Activated T-cell treated with anti-CD3 and anti-CD28 coated beads for 4 hours (primary cell): ENCODE measurements around the gene DNM1.
A peak's percentile ranks its signal among the peaks of the same experiment; 100 is the strongest.

Source experiments
- DNase-seq: peaks from one replicate; pipeline ENCODE4 v3.0.0-alpha.2; 2020

Gene DNM1

DNA sequence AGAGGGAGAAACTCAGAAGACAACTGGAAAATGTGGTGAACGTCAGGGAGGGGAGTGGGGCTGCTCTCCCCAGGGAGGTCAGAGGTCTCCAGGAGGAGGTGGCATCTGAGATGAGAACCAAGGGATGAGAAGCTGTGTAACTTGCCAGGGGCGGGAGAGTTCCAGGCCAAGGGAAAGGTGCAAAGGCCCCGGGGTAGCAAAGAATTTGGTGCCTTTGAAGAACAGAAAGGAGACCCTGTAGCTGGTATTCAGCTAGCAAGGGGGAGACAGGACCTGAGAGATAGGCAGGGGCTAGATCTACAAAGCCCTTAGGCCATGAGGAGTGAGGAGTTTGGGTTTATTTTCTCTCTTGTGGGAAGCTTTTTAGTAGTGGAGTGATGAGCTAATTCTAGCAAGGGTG, 3.3 kb downstream of the DNM1 start:
- DNase-seq = no peak

DNA sequence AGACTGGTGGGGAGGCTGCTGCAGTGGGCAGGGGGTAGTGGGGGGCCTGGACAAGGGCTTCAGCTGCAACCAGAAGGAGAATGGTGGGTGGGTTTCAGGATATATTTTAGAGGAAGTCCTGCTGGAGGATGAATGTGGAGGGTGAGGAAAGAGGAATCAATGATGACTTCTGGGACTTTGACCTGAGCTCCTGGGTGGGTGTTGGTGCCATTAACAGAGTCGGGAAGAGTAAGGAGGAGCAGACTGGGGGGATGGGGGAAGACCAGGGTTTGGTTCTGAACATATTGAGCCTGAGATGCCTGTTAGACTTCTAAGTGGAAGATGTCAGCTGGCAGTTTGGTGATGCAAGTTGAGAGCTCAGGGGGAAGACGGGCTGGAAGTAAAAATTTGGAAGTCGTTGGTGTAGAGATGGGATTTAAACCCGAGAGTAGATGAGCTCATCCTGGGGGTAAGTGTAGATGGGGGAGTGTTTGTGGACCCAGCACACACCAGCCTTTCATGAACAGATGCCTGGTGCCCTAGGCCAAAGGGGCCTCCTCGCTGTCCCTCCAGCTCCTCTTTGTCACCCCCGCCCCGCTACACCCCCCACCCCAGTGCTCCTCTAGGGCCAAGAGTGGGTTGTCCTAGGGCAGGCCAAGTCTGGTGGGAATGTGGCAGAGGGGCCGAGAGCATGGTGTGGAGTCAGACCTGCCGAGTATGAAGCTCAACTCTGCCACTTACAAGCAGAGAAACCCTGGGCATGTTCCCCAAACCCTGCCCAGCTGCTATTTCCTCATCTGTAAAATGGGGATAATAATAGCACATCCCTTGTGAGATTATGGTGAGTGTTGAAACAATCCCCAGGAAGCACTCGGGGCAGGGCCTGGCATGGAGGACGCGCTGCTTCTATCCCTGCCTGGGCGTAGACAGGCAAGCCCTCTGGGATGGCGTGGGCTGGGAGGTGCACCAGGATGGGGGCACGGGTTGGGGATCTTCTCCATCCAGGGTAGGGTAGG, 4.0 kb downstream of the DNM1 start:
- no peak for DNase-seq

DNA sequence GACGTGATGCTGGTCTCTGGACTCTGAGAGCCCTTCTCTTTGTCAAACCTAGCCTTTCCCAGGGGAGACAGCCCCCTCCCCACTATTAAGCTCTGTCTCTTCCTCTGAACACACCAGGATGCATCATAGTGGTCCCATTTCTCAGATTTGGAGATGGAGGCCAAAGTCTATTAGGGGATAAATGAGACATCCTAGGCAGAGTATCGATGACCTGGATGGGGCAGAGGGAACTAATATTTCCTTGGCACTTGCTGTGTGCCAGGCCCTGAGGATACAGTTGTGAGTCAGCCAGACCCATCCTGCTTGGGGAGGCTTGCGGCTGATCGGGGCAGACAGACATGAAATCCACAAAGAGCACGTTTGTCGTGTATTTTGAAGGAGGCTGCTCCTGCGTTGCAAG, 5.2 kb downstream of the DNM1 start:
- DNase-seq = no peak

DNA sequence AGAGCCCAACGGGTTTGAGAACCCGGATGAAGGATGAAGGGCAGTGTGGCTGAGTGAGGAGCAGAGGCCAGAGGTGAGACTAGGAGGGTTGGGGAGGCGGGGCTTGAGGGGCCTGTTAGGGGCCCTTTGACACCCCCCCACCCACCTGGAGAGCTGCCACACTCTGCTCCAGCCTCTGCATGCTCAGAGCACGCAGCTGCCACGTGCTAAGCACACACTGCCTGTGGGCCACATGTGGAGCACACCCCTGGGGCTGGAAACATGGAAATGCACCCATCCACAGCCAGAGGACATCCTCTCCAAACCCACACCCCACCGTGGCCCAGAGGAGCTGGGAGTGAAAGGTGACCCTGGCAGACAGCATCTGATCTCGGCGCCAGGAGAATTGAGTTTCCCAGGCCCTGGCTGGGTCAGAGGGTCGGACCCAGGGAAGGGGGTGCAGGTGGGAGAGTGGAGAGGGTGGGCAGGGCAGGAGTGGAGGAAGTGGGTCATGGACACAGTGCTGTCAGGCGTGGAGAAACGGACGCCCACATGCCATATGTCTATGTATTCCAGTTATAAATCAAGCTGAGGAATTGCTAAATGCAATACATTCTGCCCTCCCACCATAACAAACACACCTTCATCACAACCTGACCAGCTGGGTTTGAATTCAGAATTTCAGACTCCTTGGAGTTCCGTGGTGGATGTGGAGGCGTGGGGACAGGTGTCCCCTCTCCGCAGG, 5.9 kb downstream of the DNM1 start:
- DNase-seq = no peak

DNA sequence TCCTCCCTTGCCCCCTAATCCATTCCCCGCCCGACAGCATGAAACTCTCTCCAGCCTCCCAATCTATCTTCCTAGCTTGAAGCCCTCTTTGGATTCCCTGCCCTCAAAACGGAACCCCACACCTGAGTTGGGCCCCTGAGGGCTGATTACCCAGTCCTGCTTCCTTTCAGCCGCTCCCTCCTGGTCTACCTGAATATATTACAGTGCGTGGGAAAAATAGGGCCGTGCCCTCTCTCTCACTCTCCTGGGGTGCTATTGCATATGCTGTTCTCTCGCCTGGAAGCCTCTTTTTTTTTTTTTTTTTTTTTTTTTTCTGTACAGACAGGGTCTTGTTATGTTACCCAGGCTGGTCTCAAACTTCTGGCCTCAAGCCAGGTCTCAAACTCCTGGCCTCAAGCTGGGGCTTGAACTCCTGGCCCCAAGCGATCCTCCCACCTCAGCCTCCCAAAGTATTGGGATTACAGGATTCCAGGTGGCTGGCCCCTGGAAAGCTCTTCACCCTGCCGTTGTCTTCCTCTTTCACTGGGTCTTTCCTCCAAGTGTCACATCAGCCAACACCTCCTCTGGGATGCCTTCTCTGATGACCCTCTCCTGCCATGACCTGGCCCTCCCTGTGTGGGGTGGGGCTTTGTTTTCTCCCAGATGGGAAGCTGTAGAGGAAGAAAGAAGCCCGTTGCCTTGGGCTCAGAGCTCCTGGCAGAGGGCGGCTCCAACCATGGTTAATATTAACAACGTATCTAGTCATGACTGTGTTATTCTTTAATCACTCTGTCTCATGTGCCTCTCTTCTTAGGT, 8.2 kb downstream of the DNM1 start:
- no peak for DNase-seq

DNA sequence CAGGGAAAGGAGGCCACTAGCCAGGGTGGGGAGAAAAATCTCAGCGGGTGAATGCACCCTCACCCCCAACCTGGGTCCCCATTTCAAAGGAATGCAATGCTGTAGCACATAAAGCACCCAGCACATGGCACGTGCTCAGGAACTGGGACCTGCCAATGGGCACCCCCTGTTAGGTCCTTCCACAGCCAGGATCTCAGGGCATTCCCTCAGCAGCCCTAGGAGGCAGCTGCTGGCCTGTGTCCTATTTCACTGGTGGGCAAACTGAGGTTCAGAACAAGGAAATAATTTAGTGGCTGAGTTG, 8.8 kb downstream of the DNM1 start:
- no peak for DNase-seq

DNA sequence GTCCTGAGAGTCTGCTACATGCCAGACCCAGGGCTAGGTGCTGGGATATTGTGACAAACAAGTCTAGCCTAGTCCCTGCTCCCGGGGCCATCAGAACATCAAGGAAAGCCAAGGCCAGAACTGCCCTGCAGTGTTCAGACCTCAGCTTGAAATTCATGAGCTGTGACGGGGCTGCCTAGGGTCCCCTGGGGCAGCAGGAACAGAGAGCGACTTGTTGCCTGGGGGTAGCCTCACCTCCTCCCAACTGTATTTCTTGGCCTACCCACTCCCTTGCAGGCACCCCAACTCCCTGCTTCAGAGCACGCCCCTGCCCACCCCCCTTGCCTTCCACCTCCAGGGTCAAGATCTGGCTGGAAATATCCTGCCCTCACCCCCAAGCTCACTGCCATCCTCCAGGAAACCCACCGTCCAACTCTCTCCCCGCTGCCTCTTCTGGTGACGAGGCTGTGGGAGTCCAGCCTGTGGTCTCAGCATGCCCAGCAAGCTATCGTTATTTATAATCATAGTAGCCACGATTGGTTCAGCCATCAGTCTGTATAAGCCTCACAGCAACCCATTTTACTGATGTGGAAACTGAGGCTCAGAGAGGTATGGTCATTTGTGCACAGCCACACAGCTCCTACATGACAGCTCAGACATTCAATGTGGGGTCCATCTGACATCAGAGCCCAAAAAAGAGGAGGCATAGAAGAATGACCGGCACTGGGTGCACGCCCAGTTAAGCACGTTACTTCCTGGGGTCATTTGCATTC, 10.7 kb downstream of the DNM1 start:
- no peak for DNase-seq

DNA sequence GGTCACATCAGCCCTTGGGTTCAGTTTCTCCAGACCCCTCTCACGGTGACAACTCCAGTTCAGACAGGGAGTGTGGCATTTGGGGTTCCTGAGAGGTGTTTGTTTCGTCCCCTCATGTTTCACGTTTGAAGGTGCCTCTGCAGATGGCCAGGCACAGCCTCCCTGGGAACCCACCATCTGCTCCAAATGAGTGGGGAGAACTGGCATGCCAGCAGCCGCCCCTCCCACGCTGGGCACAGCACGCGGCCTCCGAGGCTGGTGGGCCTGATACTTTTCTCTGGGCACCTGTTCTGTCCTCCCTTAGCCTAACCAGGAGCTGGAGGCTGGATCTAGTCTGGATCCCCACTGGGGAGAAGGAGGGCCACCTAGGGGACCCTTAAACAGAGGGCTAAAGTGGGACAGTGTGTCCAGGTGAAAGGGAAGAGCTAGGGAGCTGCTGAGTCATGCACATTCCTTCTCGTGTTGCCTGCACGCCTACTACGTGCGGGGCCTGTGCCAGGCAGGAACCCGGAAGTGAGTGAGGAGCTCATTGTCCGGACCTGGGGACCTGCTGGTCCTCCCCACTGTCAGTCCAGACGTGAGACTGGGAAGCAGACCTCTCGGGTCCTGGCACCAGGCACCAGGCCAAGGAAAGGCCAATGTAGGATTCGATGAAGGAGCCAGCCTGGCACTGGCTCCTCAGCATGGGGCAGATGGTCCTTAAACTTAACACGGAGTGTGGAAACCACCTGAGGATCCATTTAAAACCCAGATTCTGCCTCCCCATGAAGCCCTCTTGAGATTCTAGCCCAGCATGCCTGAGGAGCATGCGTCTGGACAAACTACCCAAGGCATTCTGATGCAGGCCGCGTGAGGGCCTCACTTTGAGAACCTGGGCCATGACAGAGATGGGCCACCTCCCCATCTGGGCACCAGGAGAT, 11.7 kb downstream of the DNM1 start:
- no peak for DNase-seq

DNA sequence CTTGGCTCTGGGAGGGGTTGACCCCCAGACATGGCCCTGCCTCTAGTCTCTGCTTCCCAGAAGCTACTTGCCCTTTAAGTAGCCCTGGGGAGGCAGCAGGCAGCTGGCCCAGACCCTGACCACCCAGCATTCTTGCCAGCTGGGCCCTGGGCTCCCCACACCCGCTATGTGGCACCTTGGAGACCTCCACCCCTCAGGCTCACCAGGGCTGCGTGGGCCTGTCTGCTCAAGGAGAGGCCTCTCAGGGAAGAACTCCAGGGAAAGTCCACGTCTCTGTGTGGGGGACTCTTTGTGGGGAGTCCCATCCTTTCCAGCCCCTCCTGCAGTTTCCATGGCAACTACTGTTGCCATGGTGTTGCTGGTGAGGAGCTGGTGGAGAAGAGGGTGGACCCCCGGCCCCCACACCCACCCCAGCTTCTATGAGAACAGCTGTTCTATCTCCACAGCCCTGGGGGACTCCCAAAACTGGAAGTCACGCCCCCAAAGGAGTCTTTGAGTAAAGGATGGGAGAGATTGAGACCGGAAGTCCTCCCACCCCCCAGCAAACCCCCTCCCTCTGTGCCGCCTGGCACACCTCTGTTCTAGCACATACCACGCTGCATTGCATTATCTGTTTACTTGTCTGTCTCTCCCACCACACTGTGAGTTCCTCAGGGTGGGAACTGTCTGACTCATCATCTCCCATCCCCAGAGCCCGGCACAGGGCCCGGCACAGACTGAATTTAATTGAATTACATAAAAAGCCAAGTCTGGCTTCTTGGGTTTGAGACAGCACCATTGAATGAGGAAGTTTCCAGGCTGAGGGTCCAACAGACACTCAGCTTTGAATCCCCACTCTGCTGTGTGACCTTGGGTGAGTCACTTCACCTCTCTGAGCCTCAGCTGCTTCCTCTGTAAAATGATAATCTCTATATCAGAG, 12.6 kb downstream of the DNM1 start:
- DNase-seq = no peak

DNA sequence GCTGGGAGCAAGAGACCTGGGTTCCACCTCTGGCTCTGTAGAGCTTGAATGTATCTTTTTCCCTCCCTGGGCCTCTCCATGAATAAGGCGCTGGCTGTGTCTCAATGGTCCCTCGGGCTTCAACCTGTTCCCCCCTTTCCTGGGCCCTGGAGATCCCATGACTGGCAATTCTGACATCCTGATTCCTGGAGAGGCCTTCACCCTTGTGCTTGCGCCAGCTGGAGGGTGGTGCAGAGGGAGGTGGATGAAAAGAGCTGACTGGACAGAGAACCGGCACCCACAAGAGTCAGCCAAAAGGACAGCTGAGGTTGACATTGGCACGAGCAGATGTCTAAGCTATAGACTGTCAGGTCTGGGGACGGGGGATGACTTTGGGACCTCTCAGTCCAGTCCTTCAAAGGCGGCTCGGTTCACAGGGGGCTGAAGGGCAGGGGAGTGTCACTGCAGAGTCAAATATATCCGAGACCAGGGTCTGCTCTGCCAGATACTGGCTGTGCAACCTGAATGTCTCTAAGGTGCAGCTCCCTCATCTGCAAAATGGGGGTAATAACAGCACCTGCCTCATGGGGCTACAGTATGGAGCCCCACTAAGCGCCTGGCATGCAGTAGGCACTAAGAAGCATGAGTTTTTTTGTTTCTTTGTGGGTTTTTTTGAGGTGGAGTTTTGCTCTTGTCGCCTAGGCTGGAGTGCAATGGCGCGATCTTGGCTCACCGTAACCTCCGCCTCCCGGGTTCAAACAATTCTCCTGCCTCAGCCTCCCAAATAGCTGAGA, 13.8 kb downstream of the DNM1 start:
- no peak for DNase-seq

DNA sequence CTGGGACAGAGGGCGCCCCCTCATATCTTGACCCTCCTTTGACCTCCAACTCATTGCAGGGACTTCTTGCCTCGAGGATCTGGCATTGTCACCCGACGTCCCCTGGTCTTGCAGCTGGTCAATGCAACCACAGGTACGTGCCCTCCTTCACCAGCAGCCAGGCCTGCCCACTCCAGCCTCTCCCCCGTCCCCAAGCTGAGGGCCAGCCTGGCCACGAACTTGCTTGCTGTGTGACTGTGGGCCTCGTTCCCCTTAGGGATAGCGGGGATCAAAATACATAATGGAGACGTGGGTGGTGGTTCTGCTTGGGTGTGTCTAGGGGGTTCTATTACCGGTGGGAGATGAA, 15.0 kb downstream of the DNM1 start:
- no peak for DNase-seq

DNA sequence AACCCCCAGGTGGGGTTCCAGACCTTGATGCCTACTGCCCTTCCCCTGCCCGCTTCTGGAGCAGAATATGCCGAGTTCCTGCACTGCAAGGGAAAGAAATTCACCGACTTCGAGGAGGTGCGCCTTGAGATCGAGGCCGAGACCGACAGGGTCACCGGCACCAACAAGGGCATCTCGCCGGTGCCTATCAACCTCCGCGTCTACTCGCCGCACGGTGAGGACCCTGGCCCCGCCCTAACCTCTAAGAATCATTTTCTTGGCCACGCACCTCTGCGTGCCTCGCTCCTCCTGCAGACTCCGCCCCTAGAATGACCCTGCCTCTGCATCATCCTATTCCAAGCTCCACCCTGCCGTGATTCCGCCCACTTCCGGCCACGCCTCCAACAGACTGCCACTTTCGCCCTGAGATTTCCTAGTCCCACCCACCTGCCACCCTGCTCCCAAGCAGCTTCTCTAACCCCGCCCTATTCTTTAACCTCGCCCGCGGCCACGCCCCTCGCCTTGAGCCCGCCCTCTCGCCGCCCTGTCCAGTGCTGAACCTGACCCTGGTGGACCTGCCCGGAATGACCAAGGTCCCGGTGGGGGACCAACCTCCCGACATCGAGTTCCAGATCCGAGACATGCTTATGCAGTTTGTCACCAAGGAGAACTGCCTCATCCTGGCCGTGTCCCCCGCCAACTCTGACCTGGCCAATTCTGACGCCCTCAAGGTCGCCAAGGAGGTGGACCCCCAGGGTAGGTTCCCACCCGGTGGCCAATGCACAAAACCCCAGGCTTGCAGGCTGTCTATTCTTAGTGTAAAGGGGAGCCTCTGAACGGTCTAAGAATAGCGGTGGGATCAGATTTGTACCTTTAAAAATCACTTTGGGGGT, 15.6 kb downstream of the DNM1 start:
- DNase-seq = peak; percentile 91

DNA sequence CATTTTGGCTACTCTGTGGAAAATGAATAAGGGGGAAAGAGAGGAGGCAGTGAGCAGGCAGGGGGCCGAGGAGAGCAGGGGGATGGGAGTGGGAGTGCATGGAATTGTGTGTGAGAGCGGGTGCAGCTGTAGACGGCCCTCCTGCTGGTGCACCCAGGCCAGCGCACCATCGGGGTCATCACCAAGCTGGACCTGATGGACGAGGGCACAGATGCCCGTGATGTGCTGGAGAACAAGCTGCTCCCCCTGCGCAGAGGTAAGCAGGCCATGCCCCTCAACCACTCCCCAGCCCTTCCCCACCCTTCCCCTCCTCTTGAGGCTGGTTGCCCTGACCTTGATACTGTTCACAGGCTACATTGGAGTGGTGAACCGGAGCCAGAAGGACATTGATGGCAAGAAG, 16.7 kb downstream of the DNM1 start:
- DNase-seq = no peak

DNA sequence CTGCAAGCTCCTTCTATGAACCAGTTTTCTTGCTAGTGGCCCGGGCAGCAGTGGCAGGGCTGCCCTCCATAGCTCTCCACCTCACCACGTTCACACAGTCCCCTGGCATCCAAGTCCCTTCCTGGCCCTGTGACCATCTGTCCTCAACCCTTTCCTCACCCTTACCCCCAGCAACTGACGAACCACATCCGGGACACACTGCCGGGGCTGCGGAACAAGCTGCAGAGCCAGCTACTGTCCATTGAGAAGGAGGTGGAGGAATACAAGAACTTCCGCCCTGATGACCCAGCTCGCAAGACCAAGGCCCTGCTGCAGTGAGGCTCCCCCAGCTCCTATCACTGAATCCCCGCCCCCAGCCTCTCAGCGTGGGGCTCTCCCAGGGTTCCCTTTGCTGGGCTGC, 18.8 kb downstream of the DNM1 start:
- no peak for DNase-seq

DNA sequence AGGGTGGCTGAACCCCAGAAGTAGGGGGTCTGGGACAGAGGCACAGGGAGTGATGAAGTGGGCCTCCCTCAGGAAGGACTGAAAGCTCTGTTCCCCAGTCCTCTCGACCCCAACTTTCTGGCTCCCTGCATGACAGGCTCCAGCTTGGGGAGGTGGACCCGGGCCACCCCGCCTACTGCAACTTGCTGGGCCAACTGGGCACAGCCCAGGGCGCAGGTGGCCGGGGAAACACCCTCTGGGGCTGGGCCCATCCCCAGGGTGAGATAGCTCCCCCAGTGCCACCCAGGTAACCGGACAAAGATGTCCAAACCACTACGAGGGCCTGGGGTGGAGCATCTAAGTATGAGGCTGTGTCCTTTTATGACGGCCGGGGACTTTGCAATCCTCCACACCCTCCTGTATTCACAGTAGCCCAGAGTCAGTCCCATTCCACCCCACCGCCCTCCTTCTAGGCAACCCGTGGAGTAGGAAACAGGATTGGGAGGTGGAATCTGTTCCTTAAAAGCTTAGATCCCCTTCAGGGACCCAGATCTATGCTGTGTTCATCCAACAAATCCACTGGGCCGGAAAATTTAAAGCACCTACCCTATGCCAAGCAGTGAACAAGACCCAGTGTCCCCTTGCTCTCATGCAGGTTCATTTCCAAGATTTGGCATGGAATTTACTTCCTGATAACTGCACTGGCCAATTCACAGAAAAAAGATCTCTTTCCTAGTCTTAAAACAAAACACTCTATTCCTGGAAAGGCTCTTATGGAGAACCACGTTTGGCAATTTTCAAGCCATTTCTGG, 19.9 kb downstream of the DNM1 start:
- DNase-seq = no peak

DNA sequence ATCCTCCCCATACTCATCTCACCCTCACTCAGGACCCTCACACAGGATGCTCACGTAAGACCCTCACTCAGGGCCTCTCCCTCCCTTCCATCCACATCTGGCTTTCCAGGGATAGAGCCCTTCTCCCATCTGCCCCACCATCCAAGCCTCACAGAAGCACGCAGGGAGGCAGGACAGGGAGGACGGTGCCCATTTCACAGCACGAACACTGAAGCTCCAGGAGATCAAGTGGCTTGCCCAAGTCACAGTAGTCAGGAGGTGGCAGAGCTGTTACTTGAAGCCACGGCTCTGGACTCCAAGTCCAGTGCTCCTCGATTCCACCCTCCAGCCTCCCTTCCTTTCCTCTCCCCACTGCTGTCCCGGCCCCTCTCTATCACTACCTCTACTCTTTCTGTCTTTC, 21.7 kb downstream of the DNM1 start:
- no peak for DNase-seq

DNA sequence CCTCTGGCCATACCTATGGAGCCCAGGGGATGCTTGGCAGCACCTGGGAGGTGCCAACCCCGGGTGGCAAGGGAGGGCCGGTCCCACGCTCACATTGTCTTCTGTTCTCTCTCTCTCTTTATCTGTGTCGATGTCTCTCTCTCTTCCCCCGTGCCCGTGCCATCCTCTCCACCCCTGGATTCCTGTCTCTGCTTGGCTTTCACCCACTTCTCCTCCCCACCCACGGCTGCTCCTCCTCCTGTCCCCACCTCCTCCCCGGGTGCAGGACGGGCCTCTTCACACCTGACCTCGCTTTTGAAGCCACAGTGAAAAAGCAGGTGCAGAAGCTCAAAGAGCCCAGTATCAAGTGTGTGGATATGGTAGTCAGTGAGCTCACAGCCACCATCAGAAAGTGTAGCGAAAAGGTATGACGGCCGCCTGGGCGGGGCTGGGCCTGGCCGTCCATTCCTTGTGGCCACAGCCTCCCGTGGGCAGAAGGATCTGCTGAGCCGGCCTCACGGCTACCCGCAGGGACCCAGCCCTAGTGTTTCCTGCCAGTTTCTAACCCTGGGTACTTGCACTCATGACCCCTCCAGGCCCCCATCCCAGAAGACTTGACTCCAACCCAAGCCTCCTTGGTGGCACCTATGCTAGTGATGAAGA, 22.7 kb downstream of the DNM1 start:
- DNase-seq = no peak

DNA sequence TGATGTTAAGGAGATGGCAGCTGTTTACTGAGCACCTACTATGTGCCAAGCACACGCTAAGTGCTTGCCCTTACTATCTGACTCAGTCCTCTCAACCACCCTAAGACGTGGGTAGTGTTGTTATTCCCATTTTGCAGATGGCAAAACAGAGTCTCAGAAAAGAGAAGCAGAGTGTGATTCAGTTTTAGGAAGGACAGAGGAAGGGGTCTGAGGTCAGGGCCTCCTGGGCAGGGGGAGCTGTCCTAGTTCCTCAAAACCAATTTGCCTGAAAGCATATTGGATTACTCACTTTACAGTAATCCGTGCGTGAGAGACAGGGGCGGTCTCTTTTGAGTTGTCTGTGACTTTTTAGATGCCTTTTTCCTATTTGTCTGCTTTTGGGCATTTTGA, 23.2 kb downstream of the DNM1 start:
- no peak for DNase-seq
